Neural crest cell (in vitro differentiated cells): ENCODE results near the gene USF2. TPM values are rescaled to one million over a fixed set of nuclear protein-coding genes. Genes with fewer than 3 reads are reported as not detected.
A peak's percentile ranks its signal among the peaks of the same experiment; 100 is the strongest.

Experiments used
- DNase-seq: peaks from one replicate; pipeline ENCODE4 v3.0.0; 2021; ENCODE audit warnings: low read depth, mixed read lengths, low spot score
- H3K27ac Mint-ChIP-seq: one replicate; pipeline ENCODE4 v1.8.0; 2021; ENCODE audit warnings: mild to moderate bottlenecking, mixed read lengths; ENCODE audit not compliant: unreplicated experiment
- H3K27me3 Mint-ChIP-seq: 2 replicates; pipeline ENCODE4 v1.8.0; 2021; ENCODE audit warnings: low read depth, mild to moderate bottlenecking, mixed read lengths
- H3K36me3 Mint-ChIP-seq: 2 replicates; pipeline ENCODE4 v1.8.0; 2021; ENCODE audit warnings: low read depth, mild to moderate bottlenecking, mixed read lengths
- H3K4me1 Mint-ChIP-seq: 2 replicates; pipeline ENCODE4 v1.8.0; 2021; ENCODE audit warnings: mixed read lengths
- H3K4me3 Mint-ChIP-seq: one replicate; pipeline ENCODE4 v1.8.0; 2021; ENCODE audit warnings: mild to moderate bottlenecking, mixed read lengths
- H3K9me3 Mint-ChIP-seq: 2 replicates; pipeline ENCODE4 v1.8.0; 2021; ENCODE audit warnings: mixed read lengths
- total RNA-seq: library from RNA; stranded (reverse); gene quantifications from 2 replicates; pipeline ENCODE4 v1.2.1, GENCODE V29; 2021
- TF ChIP-seq, protein P1 (sequence below): fragments of 200-600 bp; sonication (generic); conservative IDR thresholded peaks from 2 replicates; pipeline ENCODE4 v1.5.0; 2021; ENCODE audit warnings: antibody characterized with exemption, mild to moderate bottlenecking

The USF2 gene
- total RNA-seq, 1 donor from 2014 or later = 107 TPM

DNA sequence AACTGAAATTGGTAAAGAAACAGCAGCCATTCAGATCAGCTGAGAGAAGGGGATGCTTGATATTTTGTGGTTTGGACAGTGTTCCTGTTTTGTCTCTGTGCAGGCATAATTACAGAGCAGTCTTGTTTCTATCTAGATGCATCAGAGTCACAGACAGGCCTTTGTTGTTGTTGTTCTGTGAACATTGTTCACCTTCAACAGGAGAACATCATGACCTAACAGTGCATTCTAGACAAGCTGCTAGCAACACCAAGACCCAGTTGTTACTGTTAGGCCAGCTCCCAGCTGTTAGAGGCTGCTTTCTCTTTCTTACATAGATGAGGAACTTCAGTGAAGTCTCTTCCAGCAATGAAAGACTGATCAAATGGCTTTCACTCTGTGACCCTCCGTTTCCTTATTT is 28.4 kb upstream of the USF2 start:
- Mint-ChIP-seq H3K9me3 (peaks cover 27% of the 10 kb centered on the region), H3K27ac (no peak overlapping the region), H3K27me3 (peaks cover 66% of the 10 kb centered on the region), H3K4me1 (no peaks in the 10 kb centered on the region), H3K4me3 (no peak overlapping the region), H3K36me3 (peaks cover 7% of the 10 kb centered on the region)
- TF ChIP-seq, protein P1, sequence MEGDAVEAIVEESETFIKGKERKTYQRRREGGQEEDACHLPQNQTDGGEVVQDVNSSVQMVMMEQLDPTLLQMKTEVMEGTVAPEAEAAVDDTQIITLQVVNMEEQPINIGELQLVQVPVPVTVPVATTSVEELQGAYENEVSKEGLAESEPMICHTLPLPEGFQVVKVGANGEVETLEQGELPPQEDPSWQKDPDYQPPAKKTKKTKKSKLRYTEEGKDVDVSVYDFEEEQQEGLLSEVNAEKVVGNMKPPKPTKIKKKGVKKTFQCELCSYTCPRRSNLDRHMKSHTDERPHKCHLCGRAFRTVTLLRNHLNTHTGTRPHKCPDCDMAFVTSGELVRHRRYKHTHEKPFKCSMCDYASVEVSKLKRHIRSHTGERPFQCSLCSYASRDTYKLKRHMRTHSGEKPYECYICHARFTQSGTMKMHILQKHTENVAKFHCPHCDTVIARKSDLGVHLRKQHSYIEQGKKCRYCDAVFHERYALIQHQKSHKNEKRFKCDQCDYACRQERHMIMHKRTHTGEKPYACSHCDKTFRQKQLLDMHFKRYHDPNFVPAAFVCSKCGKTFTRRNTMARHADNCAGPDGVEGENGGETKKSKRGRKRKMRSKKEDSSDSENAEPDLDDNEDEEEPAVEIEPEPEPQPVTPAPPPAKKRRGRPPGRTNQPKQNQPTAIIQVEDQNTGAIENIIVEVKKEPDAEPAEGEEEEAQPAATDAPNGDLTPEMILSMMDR = no peak
- DNase-seq = no peak

DNA sequence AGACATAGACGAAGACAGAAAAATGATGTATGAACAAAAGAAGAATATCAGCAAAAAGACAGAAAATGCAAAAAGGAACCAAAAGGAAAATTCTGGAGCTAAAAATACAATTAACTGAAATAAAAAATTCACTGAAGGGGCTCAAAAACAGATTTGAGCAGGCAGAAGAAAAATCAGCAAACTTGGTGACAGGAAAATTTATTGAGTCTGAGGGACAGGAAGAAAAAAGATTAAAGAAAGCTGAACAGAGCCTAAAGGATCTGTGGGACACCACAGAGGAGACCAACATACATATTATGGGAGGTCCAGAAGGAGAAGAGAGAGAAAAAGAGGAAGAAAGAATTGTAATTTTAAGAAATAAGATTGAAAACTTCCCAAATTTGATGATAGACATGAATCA is 27.3 kb upstream of the USF2 start:
- H3K4me3 Mint-ChIP-seq = no peak overlapping the region
- H3K9me3 Mint-ChIP-seq = peaks cover 30% of the 10 kb centered on the region
- TF ChIP-seq, protein P1 = no peak
- DNase-seq = no peak
- H3K27ac Mint-ChIP-seq = no peak overlapping the region
- H3K27me3 Mint-ChIP-seq = peaks cover 76% of the 10 kb centered on the region
- peaks cover 7% of the 10 kb centered on the region for H3K36me3 Mint-ChIP-seq
- H3K4me1 Mint-ChIP-seq = no peaks in the 10 kb centered on the region

DNA sequence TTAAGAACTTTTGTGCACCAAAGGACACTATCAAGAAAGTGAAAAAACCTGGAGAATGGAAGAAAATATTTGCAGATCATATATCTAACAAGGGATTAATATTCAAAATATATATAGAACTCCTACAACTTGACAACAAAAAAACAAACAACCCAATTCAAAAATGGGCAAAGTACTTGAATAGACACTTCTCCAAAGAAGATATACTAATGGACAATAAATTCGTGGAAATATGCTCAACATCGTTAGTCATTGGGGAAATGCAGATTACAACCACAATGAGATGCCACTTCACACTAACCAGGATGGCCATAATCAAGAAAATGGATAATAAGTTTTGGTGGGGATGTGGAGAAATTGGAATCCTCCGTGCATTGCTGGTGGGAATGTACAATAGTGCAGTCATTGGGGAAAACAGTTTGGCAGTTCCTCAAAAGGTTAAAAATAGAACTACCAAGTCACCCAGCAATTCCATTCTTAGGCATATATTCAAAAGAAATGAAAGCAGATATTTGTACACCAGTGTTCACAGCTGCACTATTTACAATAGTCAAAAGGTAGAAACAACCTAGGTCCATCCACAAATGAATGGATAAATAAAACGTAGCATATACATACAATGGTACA is 22.2 kb upstream of the USF2 start:
- DNase-seq = no peak
- Mint-ChIP-seq H3K9me3 (peaks cover 16% of the 10 kb centered on the region), H3K4me3 (no peak overlapping the region), H3K27me3 (peaks cover 91% of the 10 kb centered on the region), H3K4me1 (peaks cover 20% of the 10 kb centered on the region), H3K36me3 (peaks cover 6% of the 10 kb centered on the region), H3K27ac (no peak overlapping the region)
- TF ChIP-seq, protein P1 = no peak

DNA sequence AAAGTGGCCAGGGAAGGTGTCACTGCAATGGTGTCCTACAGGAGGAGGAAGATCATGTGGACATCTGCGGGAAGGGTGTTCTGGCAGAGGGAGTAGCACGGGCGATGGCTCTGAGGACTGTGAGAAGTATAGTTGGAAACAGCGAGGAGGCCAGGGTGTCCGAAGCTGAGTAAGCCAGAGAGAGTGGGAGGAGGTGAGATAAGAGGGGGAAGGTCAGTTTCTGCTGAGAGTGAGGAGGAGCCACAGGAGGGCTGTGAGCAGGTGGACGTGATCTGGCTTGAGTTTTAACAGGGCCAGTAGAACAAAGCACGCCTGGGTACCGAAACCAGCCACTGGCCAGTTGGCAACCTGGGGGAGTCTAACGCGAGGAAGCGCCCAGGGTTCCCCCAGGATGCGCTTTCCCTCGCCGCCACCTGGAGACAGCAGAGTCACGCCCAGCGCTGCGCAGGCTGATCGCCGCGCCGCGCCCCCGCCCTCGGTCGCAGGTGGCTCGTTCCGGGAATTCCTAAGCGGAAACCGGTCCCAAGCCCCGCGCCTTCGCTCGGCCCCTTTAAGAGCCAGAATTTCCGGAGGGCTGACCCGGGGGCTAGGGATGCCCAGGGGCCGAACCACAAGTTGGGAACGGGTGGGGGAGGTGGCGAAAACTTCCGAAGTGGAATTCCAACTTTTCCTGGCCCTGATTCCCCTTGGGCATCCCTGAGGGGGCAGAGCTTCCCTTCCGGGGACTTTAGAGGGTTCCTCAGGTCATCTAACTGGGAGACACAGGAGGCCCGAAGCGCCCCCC is 21.0 kb upstream of the USF2 start:
- peaks cover 88% of the 10 kb centered on the region for H3K27me3 Mint-ChIP-seq

DNA sequence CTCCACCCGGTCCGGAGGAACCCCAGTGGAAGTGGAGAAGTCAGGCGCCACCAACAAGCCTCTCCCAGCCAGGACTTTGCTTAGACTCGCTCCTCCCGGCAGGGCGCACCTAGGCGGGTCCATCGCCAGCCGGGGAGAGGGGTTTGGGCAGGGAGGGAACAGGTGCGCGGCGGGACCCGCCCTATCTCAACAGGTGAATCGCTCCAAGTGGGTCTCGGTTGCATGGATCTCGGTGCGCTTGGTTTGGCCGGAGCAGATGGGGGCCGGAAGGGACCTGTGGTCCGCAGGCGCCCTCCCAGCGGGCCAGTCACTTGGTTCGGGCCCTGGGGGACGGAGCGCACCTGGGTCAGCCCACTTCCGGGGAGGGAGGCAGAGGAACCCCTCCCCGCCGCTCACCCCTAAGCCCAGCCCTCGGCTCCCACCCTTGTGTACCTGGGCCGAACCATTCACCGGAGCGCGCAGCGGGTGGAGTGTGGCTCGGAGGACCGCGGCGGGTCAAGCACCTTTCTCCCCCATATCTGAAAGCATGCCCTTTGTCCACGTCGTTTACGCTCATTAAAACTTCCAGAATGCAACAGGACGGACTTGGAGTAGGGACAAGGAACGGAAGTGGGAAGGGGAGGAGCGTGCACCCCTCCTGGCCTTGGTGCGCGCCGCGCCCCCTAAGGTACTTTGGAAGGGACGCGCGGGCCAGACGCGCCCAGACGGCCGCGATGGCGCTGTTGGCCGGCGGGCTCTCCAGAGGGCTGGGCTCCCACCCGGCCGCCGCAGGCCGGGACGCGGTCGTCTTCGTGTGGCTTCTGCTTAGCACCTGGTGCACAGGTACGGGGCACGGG is 20.2 kb upstream of the USF2 start, which contains the start of gene LSR:
Gene LSR (plus strand): TSS at position 693 of the 836 bp plus-strand sequence. CDS start 21 bp downstream, at position 714.
- Mint-ChIP-seq H3K27me3 (peaks cover 82% of the 10 kb centered on the region), H3K27ac (peak within 1 kb of the TSS; percentile 86), H3K4me1 (peaks cover 20% of the 10 kb centered on the region), H3K9me3 (peaks cover 11% of the 10 kb centered on the region), H3K36me3 (peaks cover 2% of the 10 kb centered on the region), H3K4me3 (peak within 1 kb of the TSS; percentile 69)
- TF ChIP-seq, protein P1 = no peak
- DNase-seq = no peak

More for the DNA sequence above, 21.0 kb upstream of the USF2 start:
- H3K36me3 Mint-ChIP-seq = peaks cover 2% of the 10 kb centered on the region
- TF ChIP-seq, protein P1 = peak; percentile 56
- peaks cover 20% of the 10 kb centered on the region for H3K4me1 Mint-ChIP-seq
- peaks cover 11% of the 10 kb centered on the region for H3K9me3 Mint-ChIP-seq
- no peak for DNase-seq
- no peak overlapping the region for H3K4me3 Mint-ChIP-seq
- no peak overlapping the region for H3K27ac Mint-ChIP-seq
